Adipocyte (in vitro differentiated cells): Measurements from ENCODE around the gene MTPN.
A peak's percentile ranks its signal among the peaks of the same experiment; 100 is the strongest.

Experiments used
- DNase-seq: peaks from one replicate; pipeline ENCODE4 v3.0.0-alpha.2; 2015; ENCODE audit warnings: low read depth
- H3K27me3 ChIP-seq: replicated peaks from 2 replicates; pipeline ENCODE4 v1.7.0; 2013; ENCODE audit warnings: mild to moderate bottlenecking, low read length, moderate library complexity; ENCODE audit not compliant: control insufficient read depth, insufficient read depth
- H3K36me3 ChIP-seq: 2 replicates; pipeline ENCODE4 v1.7.0; 2013; ENCODE audit warnings: low read length, mild to moderate bottlenecking, moderate library complexity; ENCODE audit not compliant: control insufficient read depth, insufficient read depth, severe bottlenecking
- H3K4me1 ChIP-seq: 2 replicates; pipeline ENCODE4 v1.7.0; 2013; ENCODE audit warnings: mild to moderate bottlenecking, low read length, moderate library complexity; ENCODE audit not compliant: control insufficient read depth, insufficient read depth
- H3K4me3 ChIP-seq: 2 replicates; pipeline ENCODE4 v1.7.0; 2013; ENCODE audit warnings: mild to moderate bottlenecking, low read length, moderate library complexity
- H3K9ac ChIP-seq: 2 replicates; pipeline ENCODE4 v1.7.0; 2013; ENCODE audit warnings: mild to moderate bottlenecking, low read length, moderate library complexity
- H3K9me3 ChIP-seq: 2 replicates; pipeline ENCODE4 v1.7.0; 2013; ENCODE audit warnings: mild to moderate bottlenecking, low read length, moderate library complexity; ENCODE audit not compliant: control insufficient read depth

The MTPN gene

GRCh38 chr7:135980665-135981180 lies 3.6 kb upstream of the MTPN start:
- H3K36me3 ChIP-seq = no peaks in the 10 kb centered on the region
- peak overlapping the region; percentile 46 for H3K9ac ChIP-seq
- peak overlapping the region; percentile 72 for H3K4me3 ChIP-seq
- H3K27me3 ChIP-seq = no peaks in the 10 kb centered on the region
- H3K9me3 ChIP-seq = no peaks in the 10 kb centered on the region
- H3K4me1 ChIP-seq = peaks cover 23% of the 10 kb centered on the region
- DNase-seq = peak; percentile 90

- Histone ChIP-seq H3K4me3 (peak overlapping the region; percentile 72), H3K27me3 (no peaks in the 10 kb centered on the region), H3K36me3 (no peaks in the 10 kb centered on the region), H3K9me3 (no peaks in the 10 kb centered on the region), H3K9ac (peak overlapping the region; percentile 46), H3K4me1 (peaks cover 29% of the 10 kb centered on the region)
- DNase-seq = peak; percentile 61
Measured at GRCh38 chr7:135980012-135980551, 2.9 kb upstream of the MTPN start.

GRCh38 chr7:135979471-135980011 lies 2.4 kb upstream of the MTPN start:
- no peak for DNase-seq
- Histone ChIP-seq H3K36me3 (no peaks in the 10 kb centered on the region), H3K9me3 (no peaks in the 10 kb centered on the region), H3K4me3 (no peak overlapping the region), H3K4me1 (peaks cover 35% of the 10 kb centered on the region), H3K9ac (peak overlapping the region; percentile 46), H3K27me3 (no peaks in the 10 kb centered on the region)

GRCh38 chr7:135978624-135979023 lies 1.5 kb upstream of the MTPN start:
- Histone ChIP-seq H3K4me1 (peaks cover 35% of the 10 kb centered on the region), H3K27me3 (no peaks in the 10 kb centered on the region), H3K36me3 (no peaks in the 10 kb centered on the region), H3K9me3 (no peaks in the 10 kb centered on the region), H3K4me3 (no peak overlapping the region), H3K9ac (no peak overlapping the region)
- no peak for DNase-seq

GRCh38 chr7:135977742-135978066 lies 545 bp upstream of the MTPN start:
- Histone ChIP-seq H3K9ac (peak overlapping the region; percentile 98), H3K27me3 (no peaks in the 10 kb centered on the region), H3K4me1 (peaks cover 35% of the 10 kb centered on the region), H3K36me3 (no peaks in the 10 kb centered on the region), H3K4me3 (peak overlapping the region; percentile 97), H3K9me3 (no peaks in the 10 kb centered on the region)
- no peak for DNase-seq

- peak overlapping the region; percentile 98 for H3K9ac ChIP-seq
- no peaks in the 10 kb centered on the region for H3K9me3 ChIP-seq
- no peak for DNase-seq
- peaks cover 35% of the 10 kb centered on the region for H3K4me1 ChIP-seq
- H3K27me3 ChIP-seq = no peaks in the 10 kb centered on the region
- H3K4me3 ChIP-seq = peak overlapping the region; percentile 97
- peaks cover 6% of the 10 kb centered on the region for H3K36me3 ChIP-seq
Measured at GRCh38 chr7:135976312-135977006, 700 bp downstream of the MTPN start.

- Histone ChIP-seq H3K9me3 (no peaks in the 10 kb centered on the region), H3K9ac (no peak overlapping the region), H3K36me3 (peaks cover 14% of the 10 kb centered on the region), H3K4me3 (peak overlapping the region; percentile 97), H3K27me3 (no peaks in the 10 kb centered on the region), H3K4me1 (peaks cover 26% of the 10 kb centered on the region)
- DNase-seq = no peak
Measured at GRCh38 chr7:135975166-135975565, 2.0 kb downstream of the MTPN start.

GRCh38 chr7:135974667-135975066 lies 2.5 kb downstream of the MTPN start:
- no peak for DNase-seq
- Histone ChIP-seq H3K36me3 (peaks cover 18% of the 10 kb centered on the region), H3K27me3 (no peaks in the 10 kb centered on the region), H3K4me3 (peak overlapping the region; percentile 97), H3K9me3 (no peaks in the 10 kb centered on the region), H3K9ac (no peak overlapping the region), H3K4me1 (peaks cover 21% of the 10 kb centered on the region)

GRCh38 chr7:135971366-135971725 lies 5.8 kb downstream of the MTPN start:
- Histone ChIP-seq H3K9ac (no peak overlapping the region), H3K36me3 (peaks cover 18% of the 10 kb centered on the region), H3K4me3 (no peak overlapping the region), H3K27me3 (no peaks in the 10 kb centered on the region), H3K9me3 (no peaks in the 10 kb centered on the region), H3K4me1 (peaks cover 18% of the 10 kb centered on the region)
- DNase-seq = no peak

GRCh38 chr7:135970682-135971365 lies 6.3 kb downstream of the MTPN start:
- H3K36me3 ChIP-seq = peaks cover 18% of the 10 kb centered on the region
- no peak for DNase-seq

GRCh38 chr7:135970045-135970444 lies 7.1 kb downstream of the MTPN start:
- Histone ChIP-seq H3K36me3 (peaks cover 18% of the 10 kb centered on the region), H3K9ac (no peak overlapping the region), H3K27me3 (no peaks in the 10 kb centered on the region), H3K4me1 (peaks cover 14% of the 10 kb centered on the region), H3K4me3 (no peak overlapping the region), H3K9me3 (no peaks in the 10 kb centered on the region)
- DNase-seq = no peak

More at GRCh38 chr7:135970682-135971365, 6.3 kb downstream of the MTPN start:
- Histone ChIP-seq H3K4me3 (no peak overlapping the region), H3K9me3 (no peaks in the 10 kb centered on the region), H3K4me1 (peaks cover 15% of the 10 kb centered on the region), H3K27me3 (no peaks in the 10 kb centered on the region), H3K9ac (no peak overlapping the region)
